ENCODE measurements around the gene FITM2.
"Not testable (repeated sequence)": the region's sequence is repeated elsewhere in the genome, so short reads cannot be mapped to it uniquely, and the experiment has no call there.

- TF ChIP-seq CTCF, POLR2AphosphoS5, POLR2A, EP300 (IDR thresholded peaks at IDR 0.05): not testable (repeated sequence)
Observed at GRCh38 chr20:44299011-44299535, 11.9 kb downstream of the FITM2 start.

Measured in upper lobe of left lung (tissue), 4 donors.